ENCODE data around the gene KLF16.

DNA sequence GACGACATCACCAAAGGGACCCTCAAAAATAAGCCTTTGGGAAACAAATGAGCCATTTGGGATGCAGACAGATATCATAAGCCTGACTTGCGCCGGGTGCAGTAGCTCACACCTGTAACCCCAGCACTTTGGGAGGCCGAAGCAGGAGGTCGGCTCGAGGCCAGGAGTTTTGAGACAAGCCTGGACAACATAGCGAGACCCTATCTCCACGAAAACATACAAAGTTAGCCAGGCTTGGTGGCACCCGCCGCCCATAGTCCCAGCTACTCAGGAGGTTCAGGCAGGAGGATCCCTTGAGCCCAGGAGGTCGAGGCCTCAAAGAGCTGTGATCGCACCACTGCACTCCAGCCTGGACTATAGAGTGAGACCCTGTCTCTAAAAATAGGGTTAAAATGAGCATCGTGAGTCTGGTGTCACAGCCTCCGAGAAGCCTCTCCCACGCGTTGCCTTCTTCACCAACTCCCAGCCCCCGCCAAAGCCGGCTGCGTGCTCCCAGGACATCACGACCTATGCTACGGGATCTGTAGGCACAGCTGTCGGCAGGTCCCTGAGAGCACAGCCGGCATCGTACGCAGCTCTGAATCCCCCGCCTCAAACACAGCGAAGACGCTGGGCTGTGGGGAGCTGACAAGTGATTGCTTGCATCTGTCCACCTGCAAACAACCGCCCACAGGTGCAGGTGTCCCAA is 16.7 kb downstream of the KLF16 start:
- no peak for TF ChIP-seq EZH2 (IDR thresholded peaks at IDR 0.05)
- TF ChIP-seq POLR2AphosphoS5 (IDR thresholded peaks at IDR 0.05; ENCODE audit: borderline replicate concordance, low read depth, low read length): no peak
- no peak for TF ChIP-seq FOXP2 (optimal IDR thresholded peaks at IDR 0.05; ENCODE audit: control extremely low read depth, extremely low read length, insufficient read depth)

Data from SK-N-MC (cell line).